DND-41 (cell line): ENCODE data around the gene CUL5.

Source experiments
- EZH2 ChIP-seq: IDR thresholded peaks from 3 replicates; pipeline ENCODE4 v1.6.1; 2012; ENCODE audit warnings: borderline replicate concordance, low read depth, mild to moderate bottlenecking, moderate library complexity, low read length, inconsistent platforms; ENCODE audit not compliant: severe bottlenecking
- TF ChIP-seq, protein P1 (sequence below): IDR thresholded peaks from 2 replicates; pipeline ENCODE4 v1.5.1; 2012; ENCODE audit warnings: borderline replicate concordance, low read length, moderate library complexity, mild to moderate bottlenecking; ENCODE audit not compliant: poor library complexity, severe bottlenecking; ENCODE audit errors: extremely low read depth

DNA sequence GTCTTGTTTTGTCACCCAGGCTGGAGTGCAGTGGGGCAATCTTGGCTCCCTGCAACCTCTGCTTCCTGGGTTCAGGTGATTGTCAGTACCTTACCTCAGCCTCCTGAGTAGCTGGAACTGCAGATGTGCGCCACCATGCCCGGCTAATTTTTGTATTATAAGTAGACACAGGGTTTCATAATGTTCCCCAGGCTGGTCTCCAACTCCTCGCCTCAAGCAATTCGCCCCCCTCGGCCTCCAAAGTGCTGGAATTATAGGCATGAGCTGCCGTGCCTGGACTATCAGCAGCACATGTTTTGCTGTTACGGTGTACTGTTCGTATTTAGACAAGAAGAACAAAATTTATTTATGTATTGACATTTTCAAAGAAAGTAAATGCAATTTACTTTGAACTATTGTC, 45.6 kb upstream of the CUL5 start:
- TF ChIP-seq, protein P1, sequence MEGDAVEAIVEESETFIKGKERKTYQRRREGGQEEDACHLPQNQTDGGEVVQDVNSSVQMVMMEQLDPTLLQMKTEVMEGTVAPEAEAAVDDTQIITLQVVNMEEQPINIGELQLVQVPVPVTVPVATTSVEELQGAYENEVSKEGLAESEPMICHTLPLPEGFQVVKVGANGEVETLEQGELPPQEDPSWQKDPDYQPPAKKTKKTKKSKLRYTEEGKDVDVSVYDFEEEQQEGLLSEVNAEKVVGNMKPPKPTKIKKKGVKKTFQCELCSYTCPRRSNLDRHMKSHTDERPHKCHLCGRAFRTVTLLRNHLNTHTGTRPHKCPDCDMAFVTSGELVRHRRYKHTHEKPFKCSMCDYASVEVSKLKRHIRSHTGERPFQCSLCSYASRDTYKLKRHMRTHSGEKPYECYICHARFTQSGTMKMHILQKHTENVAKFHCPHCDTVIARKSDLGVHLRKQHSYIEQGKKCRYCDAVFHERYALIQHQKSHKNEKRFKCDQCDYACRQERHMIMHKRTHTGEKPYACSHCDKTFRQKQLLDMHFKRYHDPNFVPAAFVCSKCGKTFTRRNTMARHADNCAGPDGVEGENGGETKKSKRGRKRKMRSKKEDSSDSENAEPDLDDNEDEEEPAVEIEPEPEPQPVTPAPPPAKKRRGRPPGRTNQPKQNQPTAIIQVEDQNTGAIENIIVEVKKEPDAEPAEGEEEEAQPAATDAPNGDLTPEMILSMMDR: no peak
- no peak for TF ChIP-seq EZH2
